ENCODE results near the gene CTCFL. TPM values are rescaled to one million over a fixed set of nuclear protein-coding genes. Genes with fewer than 3 reads are reported as not detected.

CTCFL gene
- total and polyA plus RNA-seq, 2 of the 13 experiments (the other 11 are each of a cell fraction or from before 2014, with no cell fraction given) = 0.04 TPM; not detected in 1

DNA sequence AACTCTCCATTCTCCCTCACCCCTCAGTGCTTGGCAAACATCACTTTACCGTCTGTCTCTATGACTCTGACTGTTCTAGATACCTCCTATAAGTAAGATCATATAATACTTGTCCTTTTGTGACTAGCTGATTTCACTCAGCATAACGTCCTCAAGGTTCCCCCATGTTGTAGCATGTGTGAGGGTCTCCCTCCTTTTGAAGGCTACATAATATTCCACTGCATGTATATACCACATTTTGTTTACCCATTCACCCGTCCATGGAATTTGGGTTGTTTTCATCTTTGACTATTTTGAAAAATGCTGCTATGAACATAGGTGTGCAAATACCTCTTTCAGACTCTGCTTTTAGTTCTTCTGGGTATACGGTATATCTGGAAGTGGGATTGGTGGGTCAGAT, 28.3 kb downstream of the CTCFL start:
- intact Hi-C loops (cut with micrococcal nuclease; ENCODE audit: unreplicated experiment) (no loop called here), in situ Hi-C loops (cut with HindIII; ENCODE audit: extremely low pct_ligation_motif_present, low pct_unique_long_range_greater_than_20kb) (loop anchor here (5.0 kb wide), 1 partner anchor 114 kb away; no protein-coding TSS in a partner anchor)
- Histone ChIP-seq H3K4me1 (ENCODE audit: insufficient read depth, low read length) (no peaks in the 10 kb centered on the region; the same call in 1 of the 2 replicates), H3K27me3 (ENCODE audit: control insufficient read depth in 1 of 2, insufficient read depth in 2 of 2, low read length in 2 of 2) (peaks cover 3 to 24% of the 10 kb centered on the region in 2 experiments; a peak in 4 of 5 replicates), H2AFZ (ENCODE audit: low read length) (no peak overlapping the region), H3K36me3 (replicated peaks in 1 of 2; ENCODE audit: control insufficient read depth in 1 of 2, insufficient read depth in 2 of 2, low read length in 2 of 2) (no peaks in the 10 kb centered on the region), H3K79me2 (ENCODE audit: insufficient read depth, low read length) (no peaks in the 10 kb centered on the region), H3K27ac (ENCODE audit: extremely low read length, insufficient read depth, low read length) (no peak overlapping the region), H3K9ac (ENCODE audit: insufficient read depth, low read depth, low read length) (no peak overlapping the region), H3K9me3 (ENCODE audit: low read length) (no peaks in the 10 kb centered on the region), H4K20me1 (ENCODE audit: insufficient read depth, low read length) (no peaks in the 10 kb centered on the region), H3K4me3 (replicated peaks in 1 of 3; ENCODE audit: insufficient read depth in 1 of 3, low read depth in 2 of 3, low read length in 3 of 3) (no peak overlapping the region), H3K4me2 (ENCODE audit: low read depth, low read length) (no peak overlapping the region)
- ChIA-PET POLR2A (no interaction called here), CTCF (ENCODE audit: low intra/inter-chr PET ratio, low total read pairs) (interaction anchor here (5.9 kb wide), 1 partner anchor 115 kb away, joined by 127 read pairs; no protein-coding TSS in a partner anchor)
- DNase-seq (ENCODE audit: low spot score) = no peak
- no peak for TF ChIP-seq KAT8 (CRISPR knock-in tag; IDR thresholded peaks at IDR 0.05)
- no peak for TF ChIP-seq ZNF101 (CRISPR knock-in tag; IDR thresholded peaks at IDR 0.05; ENCODE audit: borderline replicate concordance, low read depth)
- TF ChIP-seq, protein P1, sequence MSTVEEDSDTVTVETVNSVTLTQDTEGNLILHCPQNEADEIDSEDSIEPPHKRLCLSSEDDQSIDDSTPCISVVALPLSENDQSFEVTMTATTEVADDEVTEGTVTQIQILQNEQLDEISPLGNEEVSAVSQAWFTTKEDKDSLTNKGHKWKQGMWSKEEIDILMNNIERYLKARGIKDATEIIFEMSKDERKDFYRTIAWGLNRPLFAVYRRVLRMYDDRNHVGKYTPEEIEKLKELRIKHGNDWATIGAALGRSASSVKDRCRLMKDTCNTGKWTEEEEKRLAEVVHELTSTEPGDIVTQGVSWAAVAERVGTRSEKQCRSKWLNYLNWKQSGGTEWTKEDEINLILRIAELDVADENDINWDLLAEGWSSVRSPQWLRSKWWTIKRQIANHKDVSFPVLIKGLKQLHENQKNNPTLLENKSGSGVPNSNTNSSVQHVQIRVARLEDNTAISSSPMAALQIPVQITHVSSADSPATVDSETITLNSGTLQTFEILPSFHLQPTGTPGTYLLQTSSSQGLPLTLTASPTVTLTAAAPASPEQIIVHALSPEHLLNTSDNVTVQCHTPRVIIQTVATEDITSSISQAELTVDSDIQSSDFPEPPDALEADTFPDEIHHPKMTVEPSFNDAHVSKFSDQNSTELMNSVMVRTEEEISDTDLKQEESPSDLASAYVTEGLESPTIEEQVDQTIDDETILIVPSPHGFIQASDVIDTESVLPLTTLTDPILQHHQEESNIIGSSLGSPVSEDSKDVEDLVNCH (CRISPR knock-in tag; IDR thresholded peaks at IDR 0.05) = no peak
- TF ChIP-seq MTA1 (CRISPR knock-in tag; IDR thresholded peaks at IDR 0.05; ENCODE audit: borderline replicate concordance) = no peak
- no peak for TF ChIP-seq PHF20 (CRISPR knock-in tag; IDR thresholded peaks at IDR 0.05)
- TF ChIP-seq TIGD3 (CRISPR knock-in tag; IDR thresholded peaks at IDR 0.05; ENCODE audit: borderline replicate concordance) = no peak
- TF ChIP-seq, protein P2, sequence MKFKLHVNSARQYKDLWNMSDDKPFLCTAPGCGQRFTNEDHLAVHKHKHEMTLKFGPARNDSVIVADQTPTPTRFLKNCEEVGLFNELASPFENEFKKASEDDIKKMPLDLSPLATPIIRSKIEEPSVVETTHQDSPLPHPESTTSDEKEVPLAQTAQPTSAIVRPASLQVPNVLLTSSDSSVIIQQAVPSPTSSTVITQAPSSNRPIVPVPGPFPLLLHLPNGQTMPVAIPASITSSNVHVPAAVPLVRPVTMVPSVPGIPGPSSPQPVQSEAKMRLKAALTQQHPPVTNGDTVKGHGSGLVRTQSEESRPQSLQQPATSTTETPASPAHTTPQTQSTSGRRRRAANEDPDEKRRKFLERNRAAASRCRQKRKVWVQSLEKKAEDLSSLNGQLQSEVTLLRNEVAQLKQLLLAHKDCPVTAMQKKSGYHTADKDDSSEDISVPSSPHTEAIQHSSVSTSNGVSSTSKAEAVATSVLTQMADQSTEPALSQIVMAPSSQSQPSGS (CRISPR knock-in tag; IDR thresholded peaks at IDR 0.05) = no peak
- no peak for TF ChIP-seq ZNF550 (CRISPR knock-in tag; IDR thresholded peaks at IDR 0.05; ENCODE audit: borderline replicate concordance)
- no peak for TF ChIP-seq NFAT5 (CRISPR knock-in tag; IDR thresholded peaks at IDR 0.05)
- TF ChIP-seq ZNF343 (CRISPR knock-in tag; IDR thresholded peaks at IDR 0.05) = no peak
- no peak for TF ChIP-seq SNAI1 (CRISPR knock-in tag; IDR thresholded peaks at IDR 0.05; ENCODE audit: borderline replicate concordance)
- no peak for TF ChIP-seq ZNF792 (CRISPR knock-in tag; IDR thresholded peaks at IDR 0.05)
- no peak for TF ChIP-seq NPAS2 (CRISPR knock-in tag; IDR thresholded peaks at IDR 0.05; ENCODE audit: borderline replicate concordance)
- TF ChIP-seq ZNF260 (CRISPR knock-in tag; IDR thresholded peaks at IDR 0.05; ENCODE audit: borderline replicate concordance, low read depth) = no peak
- no peak for TF ChIP-seq KLF12 (CRISPR knock-in tag; IDR thresholded peaks at IDR 0.05; ENCODE audit: borderline replicate concordance)
- no peak for FAIRE-seq
- ATAC-seq = no peak
- BruUV-seq (replicated peaks) = no TSS peak
- 16% methylated on average over 4 of the region's 4 CpGs for WGBS (ENCODE audit: low lambda C conversion rate)
